MM.1S (cell line): ENCODE results near the gene CXCR2.

Experiments used
- EZH2phosphoT487 ChIP-seq: fragments of 300-600 bp; sonication (generic); IDR thresholded peaks from 2 replicates; pipeline ENCODE4 v1.6.1; 2018; ENCODE audit warnings: antibody characterized with exemption, low read length
- TF ChIP-seq, protein P1 (sequence below): fragments of 300-600 bp; sonication (generic); IDR thresholded peaks from 2 replicates; pipeline ENCODE4 v1.5.1; 2016; ENCODE audit warnings: antibody characterized with exemption, low read length, mixed read lengths

- TF ChIP-seq, protein P1, sequence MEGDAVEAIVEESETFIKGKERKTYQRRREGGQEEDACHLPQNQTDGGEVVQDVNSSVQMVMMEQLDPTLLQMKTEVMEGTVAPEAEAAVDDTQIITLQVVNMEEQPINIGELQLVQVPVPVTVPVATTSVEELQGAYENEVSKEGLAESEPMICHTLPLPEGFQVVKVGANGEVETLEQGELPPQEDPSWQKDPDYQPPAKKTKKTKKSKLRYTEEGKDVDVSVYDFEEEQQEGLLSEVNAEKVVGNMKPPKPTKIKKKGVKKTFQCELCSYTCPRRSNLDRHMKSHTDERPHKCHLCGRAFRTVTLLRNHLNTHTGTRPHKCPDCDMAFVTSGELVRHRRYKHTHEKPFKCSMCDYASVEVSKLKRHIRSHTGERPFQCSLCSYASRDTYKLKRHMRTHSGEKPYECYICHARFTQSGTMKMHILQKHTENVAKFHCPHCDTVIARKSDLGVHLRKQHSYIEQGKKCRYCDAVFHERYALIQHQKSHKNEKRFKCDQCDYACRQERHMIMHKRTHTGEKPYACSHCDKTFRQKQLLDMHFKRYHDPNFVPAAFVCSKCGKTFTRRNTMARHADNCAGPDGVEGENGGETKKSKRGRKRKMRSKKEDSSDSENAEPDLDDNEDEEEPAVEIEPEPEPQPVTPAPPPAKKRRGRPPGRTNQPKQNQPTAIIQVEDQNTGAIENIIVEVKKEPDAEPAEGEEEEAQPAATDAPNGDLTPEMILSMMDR, result no peak
- no peak for TF ChIP-seq EZH2phosphoT487
These were observed 45.6 kb upstream of the CXCR2 start for GRCh38 chr2:218079943-218080913.
